D341Med (cell line): ENCODE measurements around the gene LRRC8A.

Source experiments
- DNase-seq: peaks from one replicate; pipeline ENCODE4 v3.0.0; 2012; ENCODE audit warnings: low spot score

Gene LRRC8A

DNA sequence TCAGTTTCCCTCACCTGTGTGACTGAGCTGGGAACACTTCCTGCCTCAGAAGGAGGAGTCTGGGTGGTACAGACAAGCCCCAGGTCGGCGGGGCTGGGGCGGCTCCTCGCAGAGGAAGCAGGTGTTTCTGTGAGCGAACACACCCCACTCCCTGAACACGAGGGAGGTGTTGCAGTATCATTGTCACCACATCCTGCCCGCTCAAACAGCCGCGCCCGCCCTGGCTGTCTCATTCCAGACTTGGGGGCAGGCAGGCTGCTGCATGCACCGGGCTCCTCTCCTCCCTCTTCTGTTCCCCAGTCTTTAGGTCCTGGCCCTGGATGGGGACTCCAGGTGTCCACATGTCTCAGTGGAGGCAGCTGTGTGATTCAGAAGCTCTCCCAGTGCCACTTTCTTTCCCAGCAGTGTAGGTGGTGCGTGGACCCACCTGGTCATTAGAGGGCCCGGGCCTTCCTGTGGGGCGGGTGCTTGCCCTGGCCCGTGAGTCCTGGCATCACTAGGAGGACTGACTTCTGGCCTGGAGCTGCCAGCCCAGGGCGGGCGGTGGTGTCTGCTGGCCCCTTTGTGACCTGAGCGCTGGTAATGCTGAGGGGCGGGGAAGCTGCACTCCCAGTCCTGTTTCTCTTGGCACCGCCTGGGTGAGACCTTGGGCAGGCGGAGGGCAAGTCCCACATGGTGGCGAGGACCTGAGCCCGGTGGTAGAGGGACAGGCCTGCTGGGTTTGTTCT, 20.6 kb downstream of the LRRC8A start:
- DNase-seq, result no peak

DNA sequence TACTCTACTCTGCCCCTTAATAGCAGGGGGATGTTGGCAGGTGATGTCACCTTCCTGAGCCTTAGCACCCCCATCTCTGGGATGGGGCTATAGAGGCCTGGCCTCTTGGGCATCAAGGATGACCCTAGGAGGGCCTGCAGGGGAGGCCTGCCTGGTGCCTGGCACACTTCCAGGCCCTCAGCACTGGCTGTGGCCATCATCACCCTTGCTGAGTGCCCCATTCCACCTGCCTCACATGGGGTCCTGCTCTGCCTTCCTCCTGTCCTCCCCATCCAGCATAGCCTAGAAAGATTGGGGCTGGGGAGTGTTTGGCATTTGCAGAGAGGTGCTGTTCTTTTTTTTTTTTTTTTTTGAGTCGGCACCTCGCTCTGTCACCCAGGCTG, 21.1 kb downstream of the LRRC8A start:
- DNase-seq, result no peak

GRCh38 chr9:128903871-128904620, 22.1 kb downstream of the LRRC8A start:
- DNase-seq, result no peak

- DNase-seq, result no peak
Measured at GRCh38 chr9:128905964-128906363, 24.0 kb downstream of the LRRC8A start.

GRCh38 chr9:128906741-128907140, 24.8 kb downstream of the LRRC8A start:
- DNase-seq, result no peak

GRCh38 chr9:128908372-128908771, 26.4 kb downstream of the LRRC8A start:
- DNase-seq, result no peak

GRCh38 chr9:128909859-128910258, 27.9 kb downstream of the LRRC8A start:
- no peak for DNase-seq

DNA sequence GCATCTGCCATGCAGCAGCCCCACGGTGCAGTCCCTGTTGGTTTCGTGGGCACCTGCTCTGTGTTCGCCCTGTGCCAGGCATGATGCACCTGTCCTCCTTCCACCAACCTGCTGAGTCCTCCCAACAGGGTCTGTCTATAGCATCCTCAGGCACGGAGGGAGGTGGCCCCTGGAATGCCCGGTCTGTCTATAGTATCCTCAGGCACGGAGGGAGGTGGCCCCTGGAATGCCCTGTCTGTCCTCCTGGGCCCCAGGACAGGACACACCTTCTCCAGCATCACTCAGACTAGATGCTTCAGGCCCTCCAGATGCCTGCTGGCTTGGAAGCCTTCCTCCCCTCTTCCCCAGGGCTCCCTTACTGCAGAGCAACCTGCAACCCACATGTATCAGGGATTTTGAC, 29.0 kb downstream of the LRRC8A start:
- DNase-seq, result no peak

DNA sequence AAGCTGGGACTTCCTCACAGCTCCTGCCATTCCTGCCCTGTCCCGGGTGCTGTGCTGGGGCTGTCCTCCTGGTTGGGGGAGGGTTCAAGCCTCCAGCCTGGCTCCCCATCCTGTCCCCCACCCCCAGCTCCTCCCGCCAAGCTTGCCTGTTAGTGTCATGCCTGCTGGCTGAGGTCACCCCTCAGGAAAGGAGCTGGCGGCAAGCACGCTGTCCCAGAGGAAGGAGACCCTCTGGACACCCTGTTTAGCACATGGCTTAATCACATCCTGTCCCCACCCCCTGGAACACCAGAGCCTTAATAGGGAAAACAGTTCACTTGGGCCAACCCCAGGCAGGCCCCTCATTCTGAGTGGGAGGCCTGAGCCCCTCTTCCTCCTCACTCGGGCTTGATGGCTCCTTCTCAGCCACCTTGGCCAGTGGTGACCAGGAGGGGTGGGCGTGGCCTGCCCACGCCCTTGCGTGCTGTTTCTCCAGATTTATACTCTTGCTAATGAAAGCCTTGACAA, 29.6 kb downstream of the LRRC8A start:
- DNase-seq, result no peak

DNA sequence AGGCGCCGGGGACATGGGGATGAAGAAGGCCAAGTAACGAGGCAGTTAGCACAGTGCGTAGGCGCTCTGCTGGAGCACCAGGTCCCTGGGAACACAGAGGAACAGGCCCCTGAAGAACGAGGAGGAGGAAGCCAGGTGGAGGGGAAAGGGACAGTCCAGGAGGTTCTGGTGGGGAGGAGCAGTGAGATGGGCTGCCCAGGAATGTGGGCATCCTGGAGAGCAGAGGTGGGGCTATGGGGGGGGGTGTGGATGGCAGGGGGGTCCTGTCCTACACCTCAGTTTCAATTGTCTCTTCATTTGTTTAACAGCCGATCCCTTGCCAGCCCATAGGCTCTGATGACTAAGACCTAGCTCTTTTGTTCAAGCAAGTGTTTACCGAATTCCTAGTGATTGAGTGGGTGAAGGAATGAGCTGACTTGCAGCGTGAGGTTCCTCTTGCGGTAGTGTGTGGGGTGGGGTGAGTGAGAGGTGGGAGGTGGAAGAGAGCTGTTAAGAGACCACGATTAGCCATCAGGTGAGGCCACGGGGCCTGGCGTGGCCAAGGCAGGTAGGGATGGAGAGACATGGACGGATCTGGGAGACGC, 30.4 kb downstream of the LRRC8A start:
- DNase-seq, result no peak

DNA sequence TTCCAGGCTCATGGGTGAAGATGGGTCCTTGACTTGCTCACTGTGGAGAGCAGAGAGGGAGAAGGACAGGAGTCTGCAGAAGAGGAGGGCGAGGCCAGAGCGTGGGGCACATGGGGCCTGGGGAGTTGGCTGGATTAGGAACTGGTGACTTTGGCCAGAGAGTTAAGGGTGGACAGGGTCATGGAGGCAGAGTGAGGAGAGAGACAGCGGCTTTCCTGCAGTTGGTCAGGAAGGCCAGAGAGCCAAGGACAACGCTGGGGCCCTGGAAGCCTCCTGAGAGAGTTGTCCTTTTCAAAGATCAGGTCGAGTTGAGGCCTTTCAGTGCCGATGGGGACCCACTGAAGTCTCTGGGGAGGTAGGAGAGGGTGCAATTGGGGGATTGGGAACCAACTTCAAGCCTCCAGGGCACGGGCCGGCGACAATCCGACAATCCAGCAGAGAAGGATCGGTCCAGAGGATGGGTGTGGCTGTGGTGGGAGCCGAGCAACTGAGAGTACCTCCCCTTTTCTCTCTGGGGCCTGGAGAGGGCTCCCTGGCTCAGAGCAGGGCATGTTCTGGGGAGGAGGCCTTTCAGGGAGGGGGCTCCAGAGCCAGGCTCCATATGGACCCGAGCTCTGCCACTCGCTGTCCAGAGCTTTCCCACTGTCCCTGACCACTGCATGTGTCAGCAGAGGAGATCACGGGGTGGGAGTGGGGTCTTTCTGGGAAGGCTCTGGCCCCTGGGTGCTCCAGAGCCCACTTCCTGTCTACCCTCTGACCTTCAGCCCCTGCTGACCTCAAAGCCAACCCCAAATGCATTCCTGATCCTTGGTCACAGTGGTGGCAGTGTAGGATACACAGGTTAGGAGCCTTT, 31.3 kb downstream of the LRRC8A start:
- DNase-seq, result no peak

DNA sequence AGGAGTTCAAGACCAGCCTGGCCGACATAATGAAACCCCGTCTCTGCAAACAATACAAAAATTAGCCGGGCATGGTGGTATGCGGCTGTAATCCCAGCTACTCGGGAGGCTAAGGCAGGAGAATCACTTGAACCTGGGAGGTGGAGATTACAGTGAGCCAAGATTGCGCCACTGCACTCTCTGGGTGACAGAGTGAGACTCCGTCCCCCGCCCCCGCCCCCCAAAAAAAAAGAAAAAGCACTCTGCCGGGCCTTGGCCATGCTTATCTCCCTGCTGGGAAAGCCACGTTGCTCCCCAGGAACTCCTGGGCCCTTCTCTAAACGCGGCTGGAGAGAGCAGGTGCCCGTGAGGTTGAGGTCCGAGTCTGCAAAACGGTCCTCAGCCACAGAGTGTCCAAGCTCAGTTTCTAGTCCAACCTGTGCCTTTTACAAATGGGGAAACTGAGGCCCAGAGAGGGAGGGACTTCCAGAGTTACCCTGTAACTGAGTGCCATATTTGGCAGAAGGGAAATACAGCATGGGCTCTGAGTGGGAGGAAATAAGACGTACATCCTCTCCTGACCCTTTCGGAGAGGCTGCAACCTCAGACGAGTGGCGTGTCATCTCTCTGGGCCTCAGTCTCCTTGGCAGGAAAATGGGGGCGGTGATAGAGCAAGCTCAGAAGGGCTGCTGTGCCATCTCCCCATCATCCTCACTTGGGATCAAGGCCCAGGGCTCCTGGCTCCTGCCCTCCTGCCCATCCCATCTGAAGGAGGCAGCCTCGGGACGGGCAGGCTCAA, 32.3 kb downstream of the LRRC8A start:
- DNase-seq, result no peak

- no peak for DNase-seq
Measured at GRCh38 chr9:128916204-128916603, 34.3 kb downstream of the LRRC8A start.

DNA sequence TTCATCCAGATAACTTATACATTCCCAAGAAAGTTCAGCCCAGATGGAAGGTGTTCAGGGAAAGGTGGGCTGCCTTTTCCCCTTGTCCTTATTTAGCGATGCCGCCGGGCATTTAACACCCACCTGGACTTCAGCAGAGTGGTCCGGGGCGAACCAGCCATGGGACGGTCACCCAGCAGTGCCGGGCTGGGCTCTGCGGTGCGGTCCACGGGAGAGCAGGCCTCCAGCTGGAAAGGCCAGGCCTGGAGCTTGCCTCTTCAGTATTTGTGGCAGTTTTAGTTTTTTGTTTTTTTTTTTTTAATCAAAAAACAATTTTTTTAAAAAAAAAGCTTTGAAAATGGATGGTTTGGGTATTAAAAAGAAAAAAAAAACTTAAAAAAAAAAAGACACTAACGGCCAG, 34.8 kb downstream of the LRRC8A start:
- no peak for DNase-seq

- no peak for DNase-seq
Measured at GRCh38 chr9:128917151-128917849, 35.4 kb downstream of the LRRC8A start.

GRCh38 chr9:128918921-128919320, 37.0 kb downstream of the LRRC8A start:
- DNase-seq, result no peak

- no peak for DNase-seq
Measured at GRCh38 chr9:128919402-128920089, 37.6 kb downstream of the LRRC8A start.

GRCh38 chr9:128920381-128921058, 38.6 kb downstream of the LRRC8A start, which contains the start of gene PHYHD1:
Gene PHYHD1, plus strand, starts transcription at chr9:128920982. Its CDS starts 1,342 bp downstream, at chr9:128922324.
- DNase-seq, result peak; percentile 65
